HG02759 (cell line): ENCODE results near the gene PEX14.

Experiments used
- ATAC-seq: cut with Tn5 transposase; IDR thresholded peaks from one replicate; pipeline ENCODE4 v1.9.1; 2021; ENCODE audit warnings: mild to moderate bottlenecking, moderate library complexity; ENCODE audit not compliant: unreplicated experiment

The PEX14 gene

GRCh38 chr1:10629816-10630571, 155.2 kb downstream of the PEX14 start:
- ATAC-seq: no peak

- ATAC-seq: no peak
Measured at GRCh38 chr1:10630661-10631120, 155.9 kb downstream of the PEX14 start.

- ATAC-seq: no peak
Measured at GRCh38 chr1:10631121-10631810, 156.5 kb downstream of the PEX14 start.

DNA sequence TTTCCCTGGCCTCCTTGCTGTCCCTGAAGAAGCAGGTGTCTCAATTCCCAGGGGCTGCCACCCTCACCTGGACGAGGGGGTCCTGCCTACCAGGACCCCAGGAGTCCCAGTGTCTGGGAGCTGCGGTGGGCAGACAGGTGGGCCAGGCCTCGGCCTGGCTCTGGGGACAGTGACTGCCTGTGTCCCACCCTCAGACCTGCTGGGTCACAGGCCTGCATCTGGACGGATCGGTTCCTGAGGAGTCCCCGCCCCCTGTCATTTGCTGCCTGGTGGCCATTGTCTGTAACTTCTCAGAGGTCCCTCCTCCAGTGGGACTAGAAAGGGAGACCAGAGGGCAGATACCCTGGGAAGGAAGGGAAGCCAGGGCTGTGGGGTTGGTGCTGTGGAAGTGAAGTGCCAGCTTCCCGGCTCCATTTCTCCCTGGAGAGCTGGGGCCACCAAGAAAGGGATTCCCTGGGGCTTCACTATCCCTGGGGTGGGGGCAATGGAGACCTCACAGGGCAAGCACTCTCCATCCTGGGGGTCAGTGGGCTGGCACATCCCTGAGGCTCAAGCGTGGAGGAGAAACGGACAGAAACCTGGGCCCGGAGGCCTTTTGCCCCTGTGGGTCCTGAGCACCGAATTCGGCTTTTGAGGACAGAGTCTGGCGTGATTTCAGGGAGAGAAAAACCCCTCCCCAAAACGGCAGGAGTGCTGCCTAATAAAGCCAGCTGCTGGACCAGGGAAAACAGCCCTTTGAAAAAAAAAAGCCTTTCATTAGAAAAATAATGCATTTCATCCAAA, 157.3 kb downstream of the PEX14 start:
- ATAC-seq: no peak

- no peak for ATAC-seq
Measured at GRCh38 chr1:10632691-10633090, 157.9 kb downstream of the PEX14 start.

- no peak for ATAC-seq
Measured at GRCh38 chr1:10633416-10633815, 158.7 kb downstream of the PEX14 start.

GRCh38 chr1:10634075-10634427, 159.3 kb downstream of the PEX14 start:
- ATAC-seq: no peak

GRCh38 chr1:10634428-10635084, 159.8 kb downstream of the PEX14 start:
- ATAC-seq: no peak

DNA sequence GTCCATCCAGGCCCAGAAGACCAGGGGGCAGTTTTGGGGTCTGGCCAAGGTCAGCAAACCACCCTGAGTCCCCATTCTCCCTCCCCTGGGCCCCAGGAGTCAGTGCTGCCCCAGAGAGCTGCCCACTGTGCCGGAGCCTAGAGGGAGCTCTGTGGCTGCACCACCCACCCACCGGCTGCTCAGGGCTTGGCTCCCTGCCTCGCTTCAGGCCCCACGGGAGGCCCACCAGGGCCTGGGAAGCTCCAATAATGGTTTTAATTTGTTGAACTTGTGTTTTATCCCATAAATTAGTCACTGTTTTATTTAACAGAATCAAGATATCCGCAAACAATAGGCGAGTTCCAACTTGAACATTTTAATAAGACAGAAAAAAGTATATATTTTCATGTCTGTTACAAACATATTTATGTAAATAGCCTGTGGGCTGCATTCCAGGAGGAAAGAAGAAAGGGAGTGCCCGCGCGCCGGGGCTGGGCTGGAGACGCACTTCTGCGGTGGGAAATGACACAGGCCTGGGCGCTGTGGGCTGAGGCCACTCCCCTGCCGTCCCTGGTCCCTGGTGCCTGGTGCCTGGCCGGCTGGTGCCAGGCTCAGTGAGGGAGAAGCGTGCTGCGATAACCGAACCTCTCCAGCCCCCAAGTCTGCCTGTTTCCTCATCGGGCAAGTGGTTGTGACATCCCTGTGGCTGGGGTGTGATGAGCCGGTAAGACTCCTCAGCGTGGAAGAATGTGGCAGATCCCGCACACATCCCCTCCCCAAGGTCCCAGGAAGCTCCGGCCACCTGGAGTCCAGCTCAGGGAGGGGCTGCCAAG, 160.5 kb downstream of the PEX14 start:
- no peak for ATAC-seq

DNA sequence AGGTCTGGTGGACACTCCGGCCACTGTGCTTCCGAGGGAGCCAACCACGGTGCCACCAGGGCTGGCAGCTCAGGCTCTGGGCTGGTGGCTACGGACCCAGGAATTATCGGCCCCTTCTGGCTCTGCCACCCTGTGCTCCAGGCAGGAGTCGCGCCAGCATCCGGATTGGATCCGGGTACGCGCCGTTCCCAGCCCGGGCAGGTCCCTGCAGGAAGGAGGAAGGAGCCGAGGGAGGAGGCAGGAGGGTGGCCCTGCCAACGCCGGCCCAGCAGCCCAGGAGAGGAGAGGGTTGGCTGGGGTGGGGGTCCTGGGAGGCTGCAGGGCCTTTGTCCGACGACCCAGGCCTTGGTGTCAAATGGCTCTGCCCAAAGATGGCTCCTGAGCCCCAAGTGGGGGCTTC, 161.2 kb downstream of the PEX14 start:
- no peak for ATAC-seq

DNA sequence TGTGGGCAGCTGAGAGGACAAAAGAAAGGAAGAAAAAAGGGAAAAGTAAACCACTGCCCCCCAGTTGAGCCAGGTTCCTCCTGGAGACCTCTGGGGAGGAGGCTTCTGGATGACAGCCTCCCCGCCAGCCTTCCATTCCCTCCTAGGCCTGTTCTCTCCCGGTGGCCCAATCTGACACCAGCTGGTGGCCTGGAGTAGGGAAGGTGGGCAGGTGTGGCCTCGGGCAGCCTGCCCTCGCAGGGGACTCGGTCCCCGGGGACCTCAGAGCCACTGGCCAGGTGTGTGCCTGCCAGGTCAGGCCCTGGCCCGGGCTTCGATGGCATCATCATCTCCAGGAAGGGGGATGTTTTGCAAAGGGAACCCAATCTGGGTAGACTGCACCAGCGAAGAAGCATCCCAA, 162.7 kb downstream of the PEX14 start:
- ATAC-seq: no peak

DNA sequence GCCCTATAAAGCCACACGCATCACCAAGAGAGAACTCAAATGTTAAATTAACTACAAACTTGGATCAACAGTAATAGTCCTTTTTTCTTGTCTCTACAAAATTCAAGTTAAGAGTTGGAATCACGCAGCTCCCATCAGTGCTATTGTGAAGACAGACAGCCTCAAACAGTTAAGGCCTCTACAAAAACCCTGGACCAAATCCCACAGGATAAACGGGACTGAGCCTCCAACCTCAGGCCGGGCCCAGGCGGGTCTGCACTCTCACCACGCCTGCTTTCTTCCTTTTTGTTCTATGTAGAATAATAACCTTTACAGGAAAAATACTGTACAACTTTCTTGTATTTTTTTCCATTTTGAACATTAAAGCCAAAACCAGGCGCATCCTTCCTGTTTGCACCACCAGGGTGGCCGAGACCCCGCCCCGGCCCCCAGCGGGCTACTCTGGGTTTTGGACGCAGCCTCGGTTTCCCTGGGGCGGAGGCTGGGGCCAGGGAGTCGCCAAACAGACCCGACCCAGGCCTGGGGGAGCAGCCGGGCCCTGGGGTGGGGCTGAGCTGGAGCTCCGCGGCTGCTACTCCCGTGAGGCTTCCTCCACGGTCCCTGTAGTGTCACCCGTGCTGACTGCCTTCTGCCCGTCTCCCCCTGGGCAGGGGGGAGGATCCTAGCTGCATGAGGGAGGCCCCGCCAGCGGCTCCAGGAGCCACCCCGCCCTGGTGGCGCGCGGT, 163.2 kb downstream of the PEX14 start:
- ATAC-seq: no peak

GRCh38 chr1:10638559-10639005, 163.8 kb downstream of the PEX14 start:
- no peak for ATAC-seq

GRCh38 chr1:10639011-10639774, 164.4 kb downstream of the PEX14 start:
- no peak for ATAC-seq

DNA sequence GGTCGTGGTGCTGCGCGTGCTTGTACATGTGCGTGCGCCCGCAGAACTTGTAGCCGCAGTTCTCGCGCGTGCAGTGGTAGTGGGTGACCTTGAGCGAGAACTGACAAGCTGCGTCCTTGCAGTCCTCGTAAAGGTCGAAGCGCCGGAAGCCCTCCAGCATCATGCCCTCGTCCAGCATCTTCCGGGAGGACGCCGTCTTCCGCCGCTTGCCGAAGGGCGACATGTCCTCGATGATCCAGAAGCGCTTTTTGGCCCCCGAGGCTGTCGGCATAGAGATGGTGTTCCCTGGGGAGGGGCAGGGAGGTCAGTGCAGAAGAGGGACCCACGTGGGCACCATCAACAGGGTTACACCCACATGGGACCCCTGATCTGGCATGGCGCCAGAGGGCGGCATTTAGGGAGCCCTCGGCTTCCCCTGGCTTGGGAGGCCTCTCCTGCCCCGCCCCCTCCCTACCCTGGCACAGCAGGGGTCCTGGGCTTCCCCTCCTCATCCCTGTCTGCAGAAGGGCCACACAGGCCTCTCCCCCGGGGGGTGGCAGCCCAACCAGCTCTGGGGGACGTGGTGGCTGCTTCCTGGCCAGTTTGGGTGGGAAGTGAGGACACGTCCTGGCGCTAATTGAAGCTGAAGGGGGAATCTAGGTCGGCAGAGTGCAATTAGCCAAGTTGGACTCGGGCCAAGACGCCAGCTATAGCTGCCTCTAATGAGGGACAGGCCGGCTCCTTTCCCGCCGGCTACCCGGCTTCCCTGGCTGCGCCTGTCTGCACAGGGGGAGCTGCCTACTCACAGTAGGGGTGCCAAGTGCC, 165.2 kb downstream of the PEX14 start:
- no peak for ATAC-seq

GRCh38 chr1:10640843-10641553, 166.2 kb downstream of the PEX14 start:
- ATAC-seq: no peak

GRCh38 chr1:10641976-10642375, 167.2 kb downstream of the PEX14 start:
- no peak for ATAC-seq
